T1000 (cell line): ENCODE measurements around the gene CDK2.
A peak's percentile ranks its signal among the peaks of the same experiment; 100 is the strongest.
"Not testable (repeated sequence)": the region's sequence is repeated elsewhere in the genome, so short reads cannot be mapped to it uniquely, and the experiment has no call there.

ENCODE experiments used
- DNase-seq: peaks from one replicate; lab custom pipeline; 2025; ENCODE audit warnings: mixed read lengths; lab: John Stamatoyannopoulos, UW

CDK2 gene

DNA sequence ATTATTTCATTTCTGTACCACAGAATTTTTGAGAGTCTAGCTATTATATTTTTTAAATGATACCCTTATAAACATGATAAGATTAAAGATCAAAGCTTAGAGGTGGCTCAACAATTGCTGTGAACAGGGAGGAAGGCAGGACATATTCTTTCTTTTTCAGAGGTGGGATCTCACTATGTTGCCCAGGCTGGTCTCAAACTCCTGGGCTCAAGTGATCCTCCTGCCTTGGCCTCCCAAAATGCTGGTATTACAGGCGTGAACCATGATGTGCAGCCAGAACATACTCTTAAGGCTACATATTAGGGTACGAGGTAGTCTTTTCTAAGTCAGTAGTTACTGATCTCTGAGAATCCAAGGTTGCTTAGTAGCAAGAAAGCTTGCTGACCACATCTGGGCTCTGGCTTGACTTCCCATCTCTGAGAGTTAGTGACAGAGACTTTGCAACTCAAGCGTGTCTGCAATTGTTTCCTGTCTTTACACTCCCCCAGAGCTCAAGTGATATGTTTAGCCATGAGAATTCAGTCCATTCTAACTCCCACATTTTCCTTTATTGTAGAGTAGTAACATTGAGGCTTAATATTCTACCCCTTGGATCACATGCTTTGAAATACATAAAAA is 15.8 kb downstream of the CDK2 start:
- DNase-seq: no peak

DNA sequence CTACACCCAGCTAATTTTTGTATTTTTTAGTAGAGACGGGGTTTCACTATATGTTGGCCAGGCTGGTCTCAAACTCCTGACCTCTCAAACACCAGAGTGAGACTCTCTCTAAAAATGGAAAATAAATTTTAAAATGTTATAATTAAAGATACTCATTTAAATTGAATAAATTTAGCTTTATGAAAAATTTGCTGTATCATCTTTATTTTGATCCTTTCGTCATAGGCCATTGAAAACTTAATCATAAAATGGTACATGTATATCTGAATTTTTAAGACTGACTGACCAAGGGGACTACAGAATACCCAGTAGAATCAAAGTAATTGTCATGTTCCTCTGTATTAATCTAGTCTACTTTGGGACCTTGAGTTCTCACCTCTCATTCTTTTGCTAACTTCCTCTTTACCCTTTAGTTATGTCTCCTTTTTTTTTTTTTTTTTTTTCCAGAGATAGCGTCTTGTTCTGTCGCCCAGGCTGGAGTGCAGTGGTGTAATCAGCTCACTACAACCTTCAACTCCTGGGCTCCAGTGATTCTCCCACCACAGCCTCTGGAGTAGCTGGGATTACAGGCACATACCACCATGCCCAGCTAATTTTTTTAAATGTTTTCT is 16.7 kb downstream of the CDK2 start:
- no peak for DNase-seq

DNA sequence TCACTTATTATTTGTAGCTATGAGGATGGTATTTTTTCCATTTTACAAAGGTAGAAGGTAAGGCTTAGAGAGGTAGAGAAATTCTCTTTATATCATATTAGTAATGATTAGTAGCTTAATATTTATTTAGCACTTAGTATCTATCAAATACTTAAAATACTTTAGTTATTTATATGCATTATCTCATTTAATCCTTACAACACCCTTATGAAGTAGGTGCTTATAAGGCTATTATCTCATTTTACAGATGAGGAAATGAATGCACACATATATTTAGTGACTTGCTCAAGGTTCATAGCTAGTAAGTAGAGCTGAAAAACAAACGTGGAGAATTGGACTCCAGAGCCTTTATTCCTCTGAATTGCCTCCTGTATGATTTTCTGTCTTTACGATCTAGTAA is 18.2 kb downstream of the CDK2 start:
- DNase-seq: no peak

DNA sequence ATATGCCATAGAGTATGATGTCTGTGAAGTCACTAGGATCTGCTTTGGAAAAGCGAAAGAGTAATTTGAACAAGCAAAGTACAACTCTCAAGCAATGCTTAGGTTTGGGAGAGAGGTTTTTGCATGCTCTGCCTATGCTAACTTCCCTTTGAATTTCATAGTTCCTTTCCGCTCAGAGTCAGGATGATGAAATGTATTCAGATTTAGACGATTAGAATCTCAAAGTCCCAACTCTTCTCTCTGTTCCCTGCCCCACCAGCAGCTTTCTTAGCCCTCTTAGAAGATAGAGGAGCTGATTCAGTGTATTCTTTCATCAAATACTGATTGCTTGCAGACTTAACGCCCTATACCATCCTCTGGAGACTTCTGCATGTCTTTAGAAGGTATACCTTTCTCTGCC is 18.7 kb downstream of the CDK2 start:
- no peak for DNase-seq

DNA sequence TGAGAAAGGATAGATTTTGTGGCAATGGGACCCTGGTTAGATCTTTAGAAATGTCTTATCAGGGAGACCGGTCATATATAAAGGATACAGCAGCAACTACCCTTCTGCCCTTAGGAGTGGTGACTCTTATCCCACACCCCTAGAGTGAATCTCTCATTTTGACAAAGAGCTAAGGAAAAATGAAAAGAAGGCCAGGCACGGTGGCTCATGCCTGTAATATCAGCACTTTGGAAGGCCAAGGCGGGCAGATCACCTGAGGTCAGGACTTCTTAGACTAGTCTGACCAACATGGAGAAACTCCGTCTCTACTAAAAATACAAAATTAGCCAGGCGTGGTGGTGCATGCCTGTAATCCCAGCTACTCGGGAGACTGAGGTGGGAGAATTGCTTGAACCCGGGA is 19.3 kb downstream of the CDK2 start:
- DNase-seq: not testable (repeated sequence)

DNA sequence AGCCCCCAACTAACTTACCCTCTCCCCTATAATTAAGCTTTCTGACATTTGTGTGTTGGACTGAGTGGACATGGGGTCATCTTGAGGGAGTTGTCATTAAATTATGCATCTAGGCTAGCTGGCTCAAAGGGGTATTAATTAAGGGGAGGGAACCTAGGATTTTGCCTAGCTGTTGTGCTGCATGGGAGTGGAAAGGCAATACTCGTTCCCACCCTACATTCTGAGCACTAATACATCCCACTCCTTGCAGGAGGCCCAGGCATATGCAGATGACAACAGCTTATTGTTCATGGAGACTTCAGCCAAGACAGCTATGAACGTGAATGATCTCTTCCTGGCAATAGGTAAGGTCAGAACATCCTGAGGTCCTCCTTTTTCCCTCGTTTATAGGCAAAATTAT is 24.5 kb downstream of the CDK2 start:
- no peak for DNase-seq

DNA sequence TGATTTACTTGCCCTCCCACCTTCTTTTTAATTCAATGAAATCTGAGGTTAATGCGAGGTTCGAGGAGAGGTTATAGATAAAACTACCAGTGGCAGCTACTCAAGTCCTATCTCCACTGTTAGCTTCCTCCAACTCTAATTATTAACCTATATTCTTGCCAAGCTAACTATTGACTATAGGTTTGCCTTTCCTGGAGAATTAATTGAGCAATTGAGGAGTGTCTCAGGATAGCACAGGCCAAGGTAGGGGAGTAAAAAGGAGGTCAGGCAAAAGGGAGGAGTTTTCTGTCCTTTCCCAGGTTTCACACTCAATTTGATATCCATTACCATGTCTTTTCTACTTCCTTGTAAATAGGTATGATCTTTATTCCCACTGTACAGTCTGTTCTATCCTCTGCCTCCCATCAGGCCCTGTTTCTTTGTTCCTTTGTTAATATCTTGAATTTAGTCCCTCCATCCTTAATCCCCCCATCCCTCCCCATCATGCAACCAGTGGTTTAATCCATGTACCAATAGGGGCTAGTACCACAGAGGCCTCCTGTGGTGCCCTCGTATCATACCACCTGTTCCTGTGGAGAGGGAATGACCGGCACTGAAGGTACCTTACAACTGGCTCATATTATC is 26.7 kb downstream of the CDK2 start:
- DNase-seq: no peak

DNA sequence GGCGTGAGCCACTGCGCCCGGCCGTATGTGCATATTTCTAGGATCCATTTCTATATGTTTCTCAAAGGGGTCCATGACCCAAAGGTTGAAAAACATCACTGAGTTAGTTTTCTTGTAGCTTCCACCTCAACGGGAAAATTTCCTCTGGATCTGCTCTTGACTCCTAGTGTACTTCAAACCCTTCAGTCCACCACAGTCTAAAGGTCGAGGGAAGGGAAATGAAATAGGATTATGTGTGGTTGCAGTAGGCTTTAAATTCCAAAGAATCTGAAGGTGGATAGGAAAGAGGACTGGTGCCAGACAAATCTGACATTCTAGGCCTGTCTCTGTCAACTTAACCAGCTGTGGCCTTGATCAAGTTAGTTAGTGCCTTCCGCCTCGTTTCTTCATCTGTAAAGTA is 28.7 kb downstream of the CDK2 start:
- DNase-seq: no peak

DNA sequence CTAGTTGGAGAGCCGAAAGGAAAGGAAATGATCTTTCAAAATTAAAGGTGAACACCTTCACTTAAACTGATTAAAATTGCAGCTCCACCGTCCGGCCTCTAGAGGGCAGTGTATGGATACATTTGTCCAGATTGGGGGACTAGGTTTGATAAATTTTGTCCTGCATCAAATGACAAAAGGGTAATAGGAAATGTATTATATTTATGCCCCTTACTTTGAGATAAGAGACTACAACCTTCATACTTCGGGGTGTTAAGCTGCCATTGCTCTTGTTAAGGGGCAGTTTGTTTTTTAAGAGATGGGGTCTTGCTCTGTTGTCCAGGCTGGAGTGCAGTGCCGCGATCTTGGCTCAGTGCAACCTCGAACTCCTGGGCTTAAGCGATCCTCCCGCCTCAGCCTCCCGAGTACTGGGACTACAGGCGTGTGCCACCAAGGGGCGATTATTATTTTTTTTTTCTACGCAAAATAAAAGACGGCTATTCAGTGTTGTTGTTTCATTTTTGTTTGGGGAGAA is 29.6 kb downstream of the CDK2 start:
- DNase-seq: peak; percentile 34

DNA sequence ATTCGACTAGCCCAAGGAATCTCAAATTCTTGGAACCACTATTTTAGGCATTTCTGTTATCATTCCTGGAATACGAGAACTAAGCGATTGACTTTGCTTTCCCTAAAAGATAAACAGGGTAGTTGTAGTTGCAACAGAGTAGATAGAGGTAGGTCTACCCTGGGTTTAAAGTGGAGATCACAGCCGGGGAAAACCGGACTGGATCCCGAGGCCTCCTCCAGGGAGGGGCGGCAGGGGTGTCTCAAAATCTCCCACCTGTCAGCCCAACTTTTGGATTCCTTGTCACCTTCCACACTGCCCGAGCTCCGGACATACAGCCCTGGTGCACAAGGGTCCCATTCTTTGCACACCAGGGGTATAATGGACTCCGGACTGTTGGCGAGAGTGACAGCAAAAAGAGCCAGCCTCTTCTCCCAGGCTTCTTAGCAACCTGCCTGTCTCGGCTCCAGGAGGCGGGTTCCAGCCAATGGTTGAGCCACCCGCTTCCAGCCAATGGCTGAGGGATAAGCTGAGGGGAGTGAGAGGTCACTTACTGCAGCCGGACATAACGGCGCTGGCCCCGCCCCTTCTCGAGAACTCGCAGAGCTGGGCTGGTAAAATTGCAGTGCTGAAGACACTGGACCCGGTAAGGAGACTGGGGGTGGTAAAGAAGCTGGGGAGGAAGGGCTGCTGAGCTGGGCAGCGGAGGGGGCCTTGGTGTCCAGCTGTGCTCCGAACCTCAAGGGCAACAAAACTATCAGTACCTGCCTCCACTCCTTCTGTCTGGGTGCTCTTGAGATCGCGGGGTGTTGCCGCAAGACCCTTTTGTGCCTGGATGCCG is 30.3 kb downstream of the CDK2 start, which contains the start of gene SUOX:
TSS of gene SUOX (plus strand) at position 562 of the 820 bp plus-strand sequence. CDS start 4,946 bp downstream, outside the sequence.
- DNase-seq: peak; percentile 82

DNA sequence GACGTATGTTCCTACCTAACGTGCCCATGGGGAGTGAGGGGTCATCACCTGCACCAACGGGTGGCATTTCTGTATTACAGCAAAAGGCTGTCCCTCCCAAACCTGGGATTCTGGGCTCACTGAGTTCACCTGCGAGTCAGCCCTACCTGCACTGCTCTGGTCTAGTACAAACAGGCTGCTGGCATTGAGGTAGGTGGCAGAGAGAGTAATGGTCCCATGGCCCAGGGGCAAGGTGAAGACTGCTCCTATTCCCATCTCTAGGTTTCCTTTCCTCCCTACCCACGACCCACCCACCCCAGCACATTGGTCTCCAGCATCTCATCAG is 30.9 kb downstream of the CDK2 start:
- no peak for DNase-seq

DNA sequence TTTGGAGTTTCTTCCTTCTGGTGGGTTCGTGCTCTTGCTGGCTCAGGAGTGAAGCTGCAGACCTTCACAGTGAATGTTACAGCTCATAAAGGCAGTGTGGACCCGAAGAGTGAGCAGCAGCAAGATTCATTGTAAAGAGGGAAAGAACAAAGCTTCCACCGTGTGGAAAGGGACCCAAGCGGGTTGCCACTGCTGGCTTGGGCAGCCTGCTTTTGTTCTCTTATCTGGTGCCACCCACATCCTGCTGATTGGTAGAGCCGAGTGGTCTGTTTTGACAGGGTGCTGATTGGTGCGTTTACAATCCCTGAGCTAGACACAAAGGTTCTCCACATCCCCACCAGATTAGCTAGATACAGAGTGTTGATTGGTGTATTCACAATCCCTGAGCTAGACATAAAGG is 32.9 kb downstream of the CDK2 start:
- DNase-seq: not testable (repeated sequence)

DNA sequence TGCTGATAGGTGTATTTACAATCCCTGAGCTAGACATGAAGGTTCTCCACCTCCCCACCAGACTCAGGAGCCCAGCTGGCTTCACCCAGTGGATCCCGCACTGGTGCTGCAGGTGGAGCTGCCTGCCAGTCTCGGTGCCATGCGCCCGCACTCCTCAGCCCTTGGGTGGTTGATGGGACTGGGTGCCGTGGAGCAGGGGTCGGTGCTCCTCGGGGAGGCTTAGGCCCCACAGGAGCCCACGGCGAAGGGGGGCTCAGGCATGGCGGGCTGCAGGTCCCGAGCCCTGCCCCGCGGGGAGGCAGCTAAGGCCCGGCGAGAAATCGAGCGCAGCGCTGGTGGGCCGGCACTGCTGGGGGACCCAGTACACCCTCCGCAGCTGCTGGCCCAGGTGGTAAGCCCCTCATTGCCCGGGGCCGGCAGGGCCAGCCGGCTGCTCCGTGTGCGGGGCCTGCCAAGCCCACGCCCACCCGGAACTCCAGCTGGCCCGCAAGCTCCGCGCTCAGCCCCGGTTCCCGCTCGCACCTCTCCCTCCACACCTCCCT is 33.4 kb downstream of the CDK2 start:
- not testable (repeated sequence) for DNase-seq

DNA sequence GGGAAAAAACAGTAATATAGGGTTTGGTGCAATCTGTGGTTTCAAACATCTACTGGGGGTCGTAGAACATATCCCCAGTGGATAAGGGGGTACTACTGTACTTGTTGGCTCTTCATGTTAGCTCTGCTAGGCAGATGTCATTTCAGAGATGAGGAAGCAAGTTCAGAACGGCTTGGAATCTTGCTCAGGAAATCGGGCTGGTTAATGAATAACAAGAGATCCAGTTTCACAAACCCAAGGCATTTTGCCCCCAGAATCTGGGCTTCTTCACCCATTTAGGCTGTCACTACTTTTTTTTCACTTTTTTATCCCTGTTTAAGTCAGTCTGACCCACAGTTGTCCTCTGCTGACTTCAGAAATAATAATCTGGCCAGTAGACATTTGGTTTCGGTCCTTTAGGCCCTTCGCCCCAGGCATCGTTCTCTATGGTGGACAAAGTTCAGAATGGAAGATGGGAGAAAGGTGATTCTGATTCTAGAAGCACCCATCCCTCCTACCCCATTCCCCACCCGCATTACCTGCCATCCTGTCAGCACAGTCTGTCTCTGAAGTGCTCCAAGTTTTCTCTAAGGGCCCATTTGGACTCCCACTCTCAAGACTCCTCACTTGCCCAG is 35.0 kb downstream of the CDK2 start:
- DNase-seq: no peak

DNA sequence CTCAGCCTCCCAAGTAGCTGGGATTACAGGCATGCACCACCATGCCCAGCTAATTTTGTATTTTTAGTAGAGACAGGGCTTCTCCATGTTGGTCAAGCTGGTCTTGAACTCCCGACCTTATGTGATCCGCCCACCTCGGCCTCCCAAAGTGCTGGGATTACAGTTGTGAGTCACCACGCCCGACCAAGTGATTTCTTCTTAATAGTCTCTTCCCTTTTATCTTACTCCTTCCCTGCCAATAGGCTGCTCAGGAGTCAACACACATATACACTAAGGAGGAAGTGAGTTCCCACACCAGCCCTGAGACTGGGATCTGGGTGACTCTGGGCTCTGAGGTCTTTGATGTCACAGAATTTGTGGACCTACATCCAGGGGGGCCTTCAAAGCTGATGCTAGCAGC is 36.7 kb downstream of the CDK2 start:
- not testable (repeated sequence) for DNase-seq

DNA sequence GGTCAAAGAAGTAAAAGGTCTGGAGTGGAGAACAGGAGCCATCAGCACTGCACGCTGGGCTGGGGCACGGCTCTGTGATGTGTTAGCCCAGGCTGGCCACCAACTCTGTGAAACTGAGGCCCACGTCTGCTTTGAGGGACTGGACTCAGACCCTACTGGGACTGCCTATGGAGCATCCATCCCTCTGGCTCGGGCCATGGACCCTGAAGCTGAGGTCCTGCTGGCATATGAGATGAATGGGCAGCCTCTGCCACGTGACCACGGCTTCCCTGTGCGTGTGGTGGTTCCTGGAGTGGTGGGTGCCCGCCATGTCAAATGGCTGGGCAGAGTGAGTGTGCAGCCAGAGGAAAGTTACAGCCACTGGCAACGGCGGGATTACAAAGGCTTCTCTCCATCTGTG is 37.6 kb downstream of the CDK2 start:
- no peak for DNase-seq

DNA sequence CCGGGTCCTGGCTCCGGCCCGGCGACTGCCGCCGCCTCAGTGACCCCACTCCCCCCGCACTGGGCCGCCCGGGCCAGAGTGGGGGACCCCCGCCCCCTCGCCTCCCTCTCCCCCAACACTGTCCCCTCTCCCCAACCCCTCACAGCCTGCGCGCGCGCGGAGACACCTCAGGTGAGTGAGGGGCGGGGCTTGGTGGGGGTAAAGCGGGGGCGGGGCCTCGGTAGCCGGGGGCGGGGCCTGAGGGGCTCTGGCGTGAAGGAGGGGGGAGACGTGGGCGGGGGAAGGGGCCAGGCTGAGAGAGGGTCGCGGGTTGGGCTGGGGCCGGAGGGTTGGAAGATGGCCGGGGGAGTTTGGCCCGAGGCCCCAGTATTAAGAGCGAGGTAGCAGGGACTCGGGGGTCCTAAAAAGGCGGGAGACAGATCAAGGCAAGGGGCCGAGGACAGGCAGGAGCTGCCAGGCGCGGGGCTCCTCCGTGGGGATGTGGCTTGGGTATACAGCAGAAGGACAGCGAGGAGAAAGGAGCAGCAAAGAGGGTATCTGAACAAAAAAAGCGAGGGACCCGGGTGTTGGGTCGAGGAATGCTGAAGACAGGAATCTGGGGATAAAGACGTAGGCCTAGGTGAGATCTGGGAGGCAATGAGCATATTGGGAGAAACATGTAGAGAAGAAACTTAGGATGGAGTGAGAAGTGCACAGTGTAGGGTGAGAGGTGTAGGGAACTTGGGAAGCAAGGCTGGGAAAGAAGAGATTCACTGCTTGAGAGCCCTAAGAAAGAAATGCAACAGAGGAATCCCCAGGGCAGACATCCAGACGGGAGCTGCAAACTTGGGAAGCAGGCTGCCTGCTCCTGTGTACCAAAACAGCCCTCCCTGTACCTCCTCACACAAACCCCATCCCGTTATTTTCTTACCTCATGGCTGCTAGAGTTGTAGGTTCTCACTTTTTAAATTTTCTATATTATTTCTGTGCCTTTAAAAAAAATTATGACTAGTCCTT is 41.2 kb downstream of the CDK2 start:
- DNase-seq: no peak

DNA sequence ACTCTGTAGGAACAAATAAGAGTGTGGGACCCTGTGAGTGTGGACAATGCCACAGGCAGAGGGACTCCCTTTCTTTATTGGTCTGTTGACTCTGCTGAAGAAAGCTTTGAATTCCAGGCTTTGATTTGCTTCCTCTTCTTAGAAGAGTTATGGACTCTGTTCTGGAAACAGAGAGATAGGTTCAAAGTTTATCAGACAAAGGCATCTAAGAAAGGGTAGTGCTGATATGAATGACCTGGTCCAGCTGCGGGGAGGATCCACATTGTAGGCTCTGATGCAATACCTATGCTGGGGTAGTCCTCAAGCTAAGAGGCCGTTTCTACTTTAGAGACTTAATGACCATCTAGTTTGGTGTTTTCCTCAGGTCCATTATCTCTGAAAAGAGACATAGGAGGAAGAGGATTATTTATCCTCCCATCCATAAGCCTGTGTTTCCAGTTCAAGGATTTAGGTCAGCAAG is 43.5 kb downstream of the CDK2 start:
- DNase-seq: no peak

DNA sequence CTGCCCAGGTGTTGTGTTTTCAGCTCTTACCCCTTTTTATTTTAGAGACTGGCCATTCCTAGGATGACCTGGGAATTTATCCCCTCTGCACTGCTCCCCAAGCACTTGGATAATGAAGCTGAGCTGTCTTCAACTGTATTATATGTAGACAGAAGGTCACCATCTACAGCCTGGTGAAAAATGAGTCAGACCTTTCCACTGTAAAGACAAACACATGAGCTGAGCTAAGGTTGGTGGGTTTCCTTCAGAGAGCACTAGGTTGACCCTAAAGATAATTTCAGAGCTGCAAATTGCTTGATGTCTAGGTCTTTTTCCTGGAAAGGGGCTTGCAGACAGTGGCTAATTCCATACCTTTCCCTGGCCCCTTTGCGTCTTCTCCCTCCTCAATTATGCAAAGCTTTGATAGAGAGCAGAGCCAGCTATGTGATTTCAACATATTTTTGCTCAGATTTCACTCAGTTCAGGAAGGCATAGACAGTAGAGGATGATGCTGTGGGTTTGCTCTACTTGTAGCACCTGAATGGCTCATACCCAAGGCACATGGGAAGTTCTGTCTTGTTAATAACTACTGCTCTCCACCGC is 45.0 kb downstream of the CDK2 start:
- no peak for DNase-seq

DNA sequence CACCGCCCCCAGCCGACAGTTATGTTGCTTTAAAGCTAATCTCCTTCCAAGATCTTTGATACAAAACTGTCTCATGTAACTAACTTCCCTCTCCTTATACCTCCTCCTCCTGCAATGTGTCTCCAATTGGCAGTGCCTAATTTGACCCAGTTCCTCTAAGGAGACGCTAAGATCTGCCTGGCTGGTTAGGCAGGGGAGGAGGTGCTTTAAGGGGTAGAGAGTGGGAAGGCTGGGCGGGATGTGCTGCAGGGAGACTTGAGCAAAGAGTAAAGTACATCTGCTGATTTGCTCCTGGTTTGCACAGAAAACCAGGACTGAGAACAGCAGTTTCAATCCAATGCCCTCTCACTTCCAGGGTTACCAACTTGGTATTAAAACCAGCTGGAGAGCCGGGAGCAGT is 46.9 kb downstream of the CDK2 start:
- no peak for DNase-seq
